ENCODE results near the gene ZNF385B. TPM values are rescaled to one million over a fixed set of nuclear protein-coding genes. Genes with fewer than 3 reads are reported as not detected.

ZNF385B gene
- total RNA-seq, 2 experiments from 2014 or later = 113 to 178 TPM

- Histone ChIP-seq H3K27ac (ENCODE audit: low read depth, low read length, poor library complexity, severe bottlenecking) (no peak overlapping the region), H2AFZ (ENCODE audit: low read length) (no peak overlapping the region), H3K79me2 (ENCODE audit: insufficient read depth, low read depth, low read length) (peaks cover 8% of the 10 kb centered on the region; the same call in 1 of the 2 replicates), H3K4me3 (ENCODE audit: low read depth, low read length, poor library complexity, severe bottlenecking) (no peak overlapping the region), H3K36me3 (ENCODE audit: insufficient read depth, low read length) (peaks cover 69% of the 10 kb centered on the region), H3K9me2 (ENCODE audit: insufficient read depth, low read length) (no peaks in the 10 kb centered on the region), H4K20me1 (ENCODE audit: insufficient read depth, low read length) (no peaks in the 10 kb centered on the region), H3K4me2 (ENCODE audit: low read length) (no peak overlapping the region), H3K4me1 (ENCODE audit: insufficient read depth, low read length, poor library complexity, severe bottlenecking) (no peaks in the 10 kb centered on the region), H3K9me3 (ENCODE audit: low read length) (no peaks in the 10 kb centered on the region)
- BruUV-seq (replicated peaks) = no TSS peak
- ChIA-PET CTCF (ENCODE audit: unreplicated experiment) (no interaction called here), POLR2A (no interaction called here)
- intact Hi-C loops (cut with micrococcal nuclease; ENCODE audit: unreplicated experiment) = no loop called here
- TF ChIP-seq EZH2phosphoT487 (IDR thresholded peaks at IDR 0.05; ENCODE audit: borderline replicate concordance, low read depth, low read length) = no peak
- TF ChIP-seq CTCF (conservative IDR thresholded peaks at IDR 0.05; ENCODE audit: low read length) = no peak
- no peak for DNase-seq (ENCODE audit: low spot score)
Observed at GRCh38 chr2:179691235-179691634, 170.2 kb downstream of the ZNF385B start.

GRCh38 chr2:179686718-179687342 is 174.6 kb downstream of the ZNF385B start:
- Histone ChIP-seq H3K4me2 (ENCODE audit: low read length) (no peak overlapping the region), H4K20me1 (ENCODE audit: insufficient read depth, low read length) (no peaks in the 10 kb centered on the region), H3K4me1 (ENCODE audit: insufficient read depth, low read length, poor library complexity, severe bottlenecking) (no peaks in the 10 kb centered on the region), H3K27ac (ENCODE audit: low read depth, low read length, poor library complexity, severe bottlenecking) (no peak overlapping the region), H3K36me3 (ENCODE audit: insufficient read depth, low read length) (peaks cover 82% of the 10 kb centered on the region), H2AFZ (ENCODE audit: low read length) (no peak overlapping the region), H3K9me3 (ENCODE audit: low read length) (no peaks in the 10 kb centered on the region), H3K79me2 (ENCODE audit: insufficient read depth, low read depth, low read length) (no peaks in the 10 kb centered on the region), H3K4me3 (ENCODE audit: low read depth, low read length, poor library complexity, severe bottlenecking) (no peak overlapping the region), H3K9me2 (ENCODE audit: insufficient read depth, low read length) (no peaks in the 10 kb centered on the region)
- no peak for TF ChIP-seq EZH2phosphoT487 (IDR thresholded peaks at IDR 0.05; ENCODE audit: borderline replicate concordance, low read depth, low read length)
- TF ChIP-seq CTCF (conservative IDR thresholded peaks at IDR 0.05; ENCODE audit: low read length) = no peak
- BruUV-seq (replicated peaks) = no TSS peak
- no peak for DNase-seq (ENCODE audit: low spot score)
- POLR2A ChIA-PET = interaction anchor here (0.6 to 1.4 kb wide), 3 partner anchors 21 to 266 kb away, joined by 3 to 4 read pairs (median 3); no protein-coding TSS in a partner anchor
- intact Hi-C loops (cut with micrococcal nuclease; ENCODE audit: unreplicated experiment) = no loop called here
- CTCF ChIA-PET (ENCODE audit: unreplicated experiment) = no interaction called here

GRCh38 chr2:179686069-179686468 is 175.3 kb downstream of the ZNF385B start:
- ChIA-PET POLR2A (interaction anchor here (0.6 kb wide), 1 partner anchor 267 kb away, joined by 3 read pairs; no protein-coding TSS in a partner anchor), CTCF (ENCODE audit: unreplicated experiment) (no interaction called here)
- H3K4me3 ChIP-seq (ENCODE audit: low read depth, low read length, poor library complexity, severe bottlenecking) = no peak overlapping the region
- no peaks in the 10 kb centered on the region for H4K20me1 ChIP-seq (ENCODE audit: insufficient read depth, low read length)
- no peak overlapping the region for H2AFZ ChIP-seq (ENCODE audit: low read length)
- H3K9me3 ChIP-seq (ENCODE audit: low read length) = no peaks in the 10 kb centered on the region
- no peak overlapping the region for H3K27ac ChIP-seq (ENCODE audit: low read depth, low read length, poor library complexity, severe bottlenecking)
- H3K36me3 ChIP-seq (ENCODE audit: insufficient read depth, low read length) = peaks cover 84% of the 10 kb centered on the region
- no TSS peak for BruUV-seq (replicated peaks)
- H3K79me2 ChIP-seq (ENCODE audit: insufficient read depth, low read depth, low read length) = no peaks in the 10 kb centered on the region
- TF ChIP-seq CTCF (conservative IDR thresholded peaks at IDR 0.05; ENCODE audit: low read length) (no peak), EZH2phosphoT487 (IDR thresholded peaks at IDR 0.05; ENCODE audit: borderline replicate concordance, low read depth, low read length) (no peak)
- intact Hi-C loops (cut with micrococcal nuclease; ENCODE audit: unreplicated experiment) = no loop called here
- no peaks in the 10 kb centered on the region for H3K9me2 ChIP-seq (ENCODE audit: insufficient read depth, low read length)
- no peak overlapping the region for H3K4me2 ChIP-seq (ENCODE audit: low read length)
- no peak for DNase-seq (ENCODE audit: low spot score)
- no peaks in the 10 kb centered on the region for H3K4me1 ChIP-seq (ENCODE audit: insufficient read depth, low read length, poor library complexity, severe bottlenecking)

All from OCI-LY7 (cell line).